ENCODE measurements around the gene SARS1. TPM values are rescaled to one million over a fixed set of nuclear protein-coding genes. Genes with fewer than 3 reads are reported as not detected.
A peak's percentile ranks its signal among the peaks of the same experiment; 100 is the strongest.

SARS1 gene
- total and polyA plus RNA-seq, 2 of the 8 experiments (the other 6 are each of a cell fraction or from before 2014, with no cell fraction given), result 83.1 to 146 TPM

DNA sequence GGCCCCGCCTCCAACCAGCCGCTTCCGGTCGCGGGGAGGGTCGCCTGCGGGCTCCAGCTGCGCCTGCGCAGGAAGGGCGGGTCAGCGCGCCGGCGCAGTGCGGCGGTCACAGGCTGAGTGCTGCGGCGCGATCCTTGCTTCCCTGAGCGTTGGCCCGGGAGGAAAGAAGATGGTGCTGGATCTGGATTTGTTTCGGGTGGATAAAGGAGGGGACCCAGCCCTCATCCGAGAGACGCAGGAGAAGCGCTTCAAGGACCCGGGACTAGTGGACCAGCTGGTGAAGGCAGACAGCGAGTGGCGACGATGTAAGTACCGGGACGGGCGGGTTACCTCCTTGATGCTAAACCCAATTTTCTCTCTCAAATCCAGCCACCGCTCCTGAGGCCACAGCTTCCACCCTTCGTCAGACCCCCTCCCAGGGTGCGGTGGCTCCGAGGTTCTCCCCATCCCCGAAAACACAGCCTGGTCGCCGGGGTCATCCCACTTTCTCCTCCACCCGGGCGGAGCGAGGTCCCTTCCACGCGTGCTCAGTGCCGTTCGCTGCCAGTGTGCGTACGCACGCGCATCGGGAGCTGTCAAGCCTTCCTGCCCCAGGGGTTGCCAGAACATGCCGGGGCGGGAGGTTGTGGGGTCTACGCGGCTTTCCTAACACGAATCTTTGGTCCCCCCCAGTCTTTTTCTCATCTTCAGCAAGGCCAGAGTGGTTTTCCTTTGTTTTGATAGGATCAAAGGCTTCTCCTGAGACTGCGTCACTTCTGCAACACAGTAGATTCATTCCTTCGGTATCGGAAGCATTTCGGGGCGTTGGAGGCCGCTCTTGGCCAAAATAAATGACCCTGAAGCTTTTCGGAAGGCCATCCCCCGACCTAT is at the start of gene SARS1 (continued):
- TF ChIP-seq ATF2 (IDR thresholded peaks at IDR 0.05; ENCODE audit: low read length), result no peak
- TF ChIP-seq EGR1 (IDR thresholded peaks at IDR 0.05; ENCODE audit: borderline replicate concordance, low read depth, low read length), result no peak
- peak; percentile 87 for TF ChIP-seq SAP30 (IDR thresholded peaks at IDR 0.05; ENCODE audit: insufficient read depth, insufficient replicate concordance, low read length)
- no peak for TF ChIP-seq SIRT6 (IDR thresholded peaks at IDR 0.05; ENCODE audit: low read length)
- no peak for TF ChIP-seq SIX5 (IDR thresholded peaks at IDR 0.05; ENCODE audit: low read depth, low read length)
- TF ChIP-seq TBP (IDR thresholded peaks at IDR 0.05; ENCODE audit: low read depth, low read length), result peak; percentile 58; the same call in 1 of the 2 replicates
- no peak for TF ChIP-seq RFX5 (IDR thresholded peaks at IDR 0.05; ENCODE audit: borderline replicate concordance, low read depth, low read length)
- no peak for TF ChIP-seq EP300 (IDR thresholded peaks at IDR 0.05; ENCODE audit: borderline replicate concordance in 1 of 2, low read depth in 2 of 2, low read length in 2 of 2)
- peak; percentile 34 for TF ChIP-seq TAF7 (optimal IDR thresholded peaks at IDR 0.05; ENCODE audit: borderline replicate concordance, low read depth, low read length)
- TF ChIP-seq, protein P1, sequence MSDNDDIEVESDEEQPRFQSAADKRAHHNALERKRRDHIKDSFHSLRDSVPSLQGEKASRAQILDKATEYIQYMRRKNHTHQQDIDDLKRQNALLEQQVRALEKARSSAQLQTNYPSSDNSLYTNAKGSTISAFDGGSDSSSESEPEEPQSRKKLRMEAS (IDR thresholded peaks at IDR 0.05), result peak; percentile 70
- TF ChIP-seq CHD1 (IDR thresholded peaks at IDR 0.05; ENCODE audit: low read depth, low read length), result no peak
- TF ChIP-seq RBBP5 (IDR thresholded peaks at IDR 0.05; ENCODE audit: borderline replicate concordance, low read depth, low read length), result peak; percentile 73; the same call in 1 of the 2 replicates
- no peak for TF ChIP-seq HDAC2 (IDR thresholded peaks at IDR 0.05; ENCODE audit: borderline replicate concordance in 1 of 2, low read depth in 2 of 2, low read length in 2 of 2)
- TF ChIP-seq TCF12 (IDR thresholded peaks at IDR 0.05; ENCODE audit: low read depth, low read length), result no peak
- TF ChIP-seq USF2 (IDR thresholded peaks at IDR 0.05; ENCODE audit: low read length), result no peak
- no peak for TF ChIP-seq RXRA (IDR thresholded peaks at IDR 0.05; ENCODE audit: insufficient read depth, low read depth, low read length)
